Measurements from ENCODE around the gene INO80E.
"Not testable (repeated sequence)": the region's sequence is repeated elsewhere in the genome, so short reads cannot be mapped to it uniquely, and the experiment has no call there.

The INO80E gene, protein sequence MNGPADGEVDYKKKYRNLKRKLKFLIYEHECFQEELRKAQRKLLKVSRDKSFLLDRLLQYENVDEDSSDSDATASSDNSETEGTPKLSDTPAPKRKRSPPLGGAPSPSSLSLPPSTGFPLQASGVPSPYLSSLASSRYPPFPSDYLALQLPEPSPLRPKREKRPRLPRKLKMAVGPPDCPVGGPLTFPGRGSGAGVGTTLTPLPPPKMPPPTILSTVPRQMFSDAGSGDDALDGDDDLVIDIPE

DNA sequence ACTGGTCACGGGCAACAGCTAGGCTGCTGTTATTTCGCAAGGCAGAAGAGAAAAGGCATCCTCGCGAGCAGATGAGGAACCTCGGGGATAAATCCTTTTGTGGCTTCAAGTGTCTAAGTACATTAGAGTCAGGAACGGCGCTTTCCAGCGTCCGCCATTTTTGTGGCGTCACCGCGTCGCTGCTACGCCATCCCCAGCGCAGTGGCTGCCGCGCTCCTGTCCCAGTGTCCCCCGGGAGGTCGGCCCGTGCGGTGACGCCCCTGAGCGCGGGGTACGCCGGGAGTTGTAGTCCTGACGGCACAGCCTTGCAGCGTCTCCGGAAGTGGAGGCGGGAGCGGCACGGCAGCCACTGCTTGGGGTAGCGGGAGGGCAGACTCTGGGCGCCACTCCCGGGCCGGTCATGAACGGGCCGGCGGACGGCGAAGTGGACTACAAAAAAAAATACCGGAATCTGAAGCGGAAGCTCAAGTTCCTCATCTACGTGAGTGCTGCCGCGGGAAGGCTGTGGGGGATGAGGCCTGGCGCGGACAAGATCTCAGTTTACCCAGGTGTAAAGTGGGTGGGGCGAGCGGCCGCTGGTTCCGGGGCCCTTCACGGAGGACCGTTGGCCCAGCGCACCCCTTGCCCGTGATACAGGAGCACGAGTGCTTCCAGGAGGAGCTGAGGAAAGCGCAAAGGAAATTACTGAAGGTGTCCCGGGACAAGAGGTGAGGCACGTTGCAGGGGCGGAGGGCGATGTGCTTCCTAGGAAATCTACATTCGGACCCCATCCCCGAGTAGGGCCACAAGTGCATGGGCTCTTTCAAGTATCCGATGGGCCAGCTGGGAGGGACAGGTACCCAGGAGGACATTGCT, at the start of gene INO80E:
Gene INO80E, plus strand, starts transcription at position 331 of the 855 bp plus-strand sequence. Its CDS starts 70 bp downstream, at position 401.
- peak; percentile 99 for DNase-seq

DNA sequence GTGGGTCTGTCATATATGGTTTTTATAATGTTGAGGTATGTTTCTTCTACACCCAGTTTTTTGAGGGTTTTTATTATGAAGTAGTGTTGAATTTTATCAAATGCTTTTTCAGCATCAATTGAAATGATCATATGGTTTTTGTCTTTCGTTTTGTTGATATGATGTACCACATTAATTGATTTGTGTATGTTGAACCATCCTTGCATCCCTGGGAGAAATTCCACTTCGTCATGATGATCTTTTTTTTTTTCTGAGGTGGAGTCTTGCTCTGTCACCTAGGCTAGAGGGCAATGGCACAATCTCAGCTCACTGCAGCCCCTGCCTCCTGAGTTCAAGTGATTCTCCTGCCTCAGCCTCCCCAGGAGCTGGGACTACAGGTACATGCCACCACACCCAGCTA, 48.1 kb upstream of the INO80E start:
- DNase-seq, result no peak

GRCh38 chr16:29950806-29951461, 45.1 kb upstream of the INO80E start:
- DNase-seq, result no peak

- no peak for DNase-seq
These were observed 44.2 kb upstream of the INO80E start for GRCh38 chr16:29951625-29952365.

DNA sequence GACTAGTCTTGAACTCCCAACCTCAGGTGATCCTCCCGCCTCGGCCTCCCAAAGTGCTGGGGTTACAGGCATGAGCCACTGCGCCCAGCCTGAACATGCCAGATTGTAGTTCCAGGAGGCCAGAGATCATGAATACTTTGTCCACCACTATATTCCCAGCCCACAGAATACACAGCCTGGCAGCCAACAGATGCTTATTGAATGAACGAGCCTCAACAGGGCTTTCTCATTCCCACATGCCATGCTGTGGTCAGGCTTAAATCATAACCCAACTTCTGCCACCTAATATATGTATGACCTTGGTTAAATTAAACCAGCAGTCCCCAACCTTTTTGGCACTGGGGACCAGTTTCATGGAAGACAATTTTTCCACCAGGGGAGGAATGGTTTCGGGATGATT, 37.3 kb upstream of the INO80E start:
- DNase-seq, result no peak

- DNase-seq, result peak; percentile 11
These were observed 36.7 kb upstream of the INO80E start for GRCh38 chr16:29959293-29959692.

DNA sequence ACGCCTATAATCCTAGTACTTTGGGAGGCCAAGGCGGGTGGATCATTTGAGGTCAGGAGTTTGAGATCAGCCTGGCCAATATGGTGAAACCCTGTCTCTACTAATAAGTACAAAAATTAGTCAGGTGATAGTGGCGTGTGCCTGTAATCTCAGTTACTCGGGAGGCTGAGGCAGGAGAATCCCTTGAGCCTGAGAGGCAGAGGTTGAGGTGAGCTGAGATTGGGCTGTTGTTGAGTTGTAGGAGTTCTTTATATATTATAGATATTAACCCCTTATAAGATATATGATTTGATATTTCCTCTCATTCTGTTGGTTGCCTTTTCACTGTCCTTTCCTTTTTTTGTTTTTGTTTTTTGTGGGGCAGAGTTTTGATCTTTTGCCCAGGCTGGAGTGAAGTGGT, 36.2 kb upstream of the INO80E start:
- not testable (repeated sequence) for DNase-seq

GRCh38 chr16:29961127-29961478, 34.9 kb upstream of the INO80E start:
- DNase-seq, result no peak

DNA sequence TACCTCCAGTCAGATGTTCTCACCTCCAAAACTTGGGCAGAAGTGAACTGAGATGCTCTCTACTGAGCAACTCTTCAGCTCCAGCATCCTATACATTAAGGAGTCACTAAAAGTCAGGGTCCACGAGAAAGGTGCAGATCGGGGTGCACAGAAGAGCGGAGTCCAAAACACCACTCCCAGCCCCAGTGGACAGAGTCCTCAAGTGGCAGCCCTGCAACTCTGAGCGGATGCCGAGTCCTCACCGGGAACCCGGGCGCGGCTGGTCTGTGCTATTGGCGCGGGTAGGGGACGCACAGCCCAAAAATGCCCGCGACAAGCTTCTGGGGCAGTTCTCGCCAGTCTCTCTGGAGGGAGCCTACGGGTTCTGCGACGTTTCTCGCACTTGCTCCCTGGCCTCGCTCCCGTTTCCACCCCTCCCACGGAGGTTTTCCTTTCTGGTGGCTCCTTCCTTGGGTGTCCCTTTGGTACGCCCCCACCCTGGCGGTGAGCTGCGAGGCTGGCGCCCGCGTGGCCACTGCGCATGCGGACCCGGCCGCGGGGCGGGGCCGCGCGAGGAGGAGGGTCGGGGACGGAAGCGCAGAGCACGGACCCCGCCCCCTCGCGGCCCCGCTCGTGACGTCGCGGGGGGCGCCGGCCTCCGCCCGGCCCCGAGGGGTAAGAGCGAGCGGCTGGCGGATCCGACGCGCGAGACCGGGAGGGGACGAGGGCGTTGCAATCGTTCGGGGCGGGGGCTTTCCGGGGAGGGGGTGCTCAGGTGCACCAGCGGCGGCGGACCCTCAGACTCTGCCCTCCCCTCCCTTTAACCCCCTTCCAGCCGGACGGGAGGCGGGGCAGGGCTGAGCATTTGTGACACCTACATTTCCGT, 34.3 kb upstream of the INO80E start, which contains the start of gene TMEM219:
Gene TMEM219, plus strand, starts transcription at position 601 of the 865 bp plus-strand sequence. CDS start 1,065 bp downstream, outside the sequence.
- DNase-seq, result peak; percentile 96

GRCh38 chr16:29962344-29962994, 33.6 kb upstream of the INO80E start:
- no peak for DNase-seq

DNA sequence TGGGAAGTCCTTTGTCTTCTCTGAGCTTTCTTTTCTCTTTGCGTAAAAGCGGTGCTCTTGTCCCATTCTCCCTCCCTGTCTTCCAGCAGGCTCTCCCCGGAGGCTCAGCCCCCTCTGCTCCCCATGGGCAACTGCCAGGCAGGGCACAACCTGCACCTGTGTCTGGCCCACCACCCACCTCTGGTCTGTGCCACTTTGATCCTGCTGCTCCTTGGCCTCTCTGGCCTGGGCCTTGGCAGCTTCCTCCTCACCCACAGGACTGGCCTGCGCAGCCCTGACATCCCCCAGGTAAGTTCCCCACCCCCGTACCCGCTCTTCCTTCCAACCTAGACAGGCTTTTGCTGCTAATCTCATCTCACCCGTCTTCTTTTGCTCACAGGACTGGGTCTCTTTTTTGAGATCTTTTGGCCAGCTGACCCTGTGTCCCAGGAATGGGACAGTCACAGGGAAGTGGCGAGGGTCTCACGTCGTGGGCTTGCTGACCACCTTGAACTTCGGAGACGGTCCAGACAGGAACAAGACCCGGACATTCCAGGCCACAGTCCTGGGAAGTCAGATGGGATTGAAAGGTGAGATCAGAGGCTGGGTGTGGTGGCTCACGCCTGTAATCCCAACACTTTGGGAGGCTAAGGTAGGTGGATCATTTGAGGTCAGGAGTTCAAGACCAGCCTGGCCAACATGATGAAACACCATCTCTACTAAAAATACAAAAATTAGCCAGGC, 32.9 kb upstream of the INO80E start:
- DNase-seq, result no peak

GRCh38 chr16:29968205-29968604, 27.8 kb upstream of the INO80E start:
- DNase-seq, result no peak

GRCh38 chr16:29971304-29971703, 24.7 kb upstream of the INO80E start:
- DNase-seq, result no peak

DNA sequence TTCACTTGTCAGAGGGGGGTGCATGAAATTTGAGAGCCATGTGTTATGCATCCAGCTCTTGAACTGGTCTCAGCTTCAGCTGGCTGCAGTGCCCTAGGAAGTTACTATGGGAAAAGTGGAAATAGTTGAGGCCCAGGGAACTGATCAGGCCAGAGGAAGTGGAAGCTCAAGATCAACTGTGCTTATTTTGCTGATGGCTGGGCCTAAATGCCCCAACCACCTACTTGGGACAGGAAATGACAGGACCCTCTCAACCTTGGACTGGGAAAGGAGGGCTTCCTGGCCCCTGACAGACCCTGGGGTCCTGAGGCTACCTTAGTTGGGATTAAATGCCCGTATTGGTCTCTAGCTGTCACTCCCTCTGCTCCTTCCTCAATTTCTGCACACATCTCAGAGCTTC, 23.5 kb upstream of the INO80E start:
- no peak for DNase-seq

GRCh38 chr16:29972992-29973383, 23.1 kb upstream of the INO80E start:
- no peak for DNase-seq

DNA sequence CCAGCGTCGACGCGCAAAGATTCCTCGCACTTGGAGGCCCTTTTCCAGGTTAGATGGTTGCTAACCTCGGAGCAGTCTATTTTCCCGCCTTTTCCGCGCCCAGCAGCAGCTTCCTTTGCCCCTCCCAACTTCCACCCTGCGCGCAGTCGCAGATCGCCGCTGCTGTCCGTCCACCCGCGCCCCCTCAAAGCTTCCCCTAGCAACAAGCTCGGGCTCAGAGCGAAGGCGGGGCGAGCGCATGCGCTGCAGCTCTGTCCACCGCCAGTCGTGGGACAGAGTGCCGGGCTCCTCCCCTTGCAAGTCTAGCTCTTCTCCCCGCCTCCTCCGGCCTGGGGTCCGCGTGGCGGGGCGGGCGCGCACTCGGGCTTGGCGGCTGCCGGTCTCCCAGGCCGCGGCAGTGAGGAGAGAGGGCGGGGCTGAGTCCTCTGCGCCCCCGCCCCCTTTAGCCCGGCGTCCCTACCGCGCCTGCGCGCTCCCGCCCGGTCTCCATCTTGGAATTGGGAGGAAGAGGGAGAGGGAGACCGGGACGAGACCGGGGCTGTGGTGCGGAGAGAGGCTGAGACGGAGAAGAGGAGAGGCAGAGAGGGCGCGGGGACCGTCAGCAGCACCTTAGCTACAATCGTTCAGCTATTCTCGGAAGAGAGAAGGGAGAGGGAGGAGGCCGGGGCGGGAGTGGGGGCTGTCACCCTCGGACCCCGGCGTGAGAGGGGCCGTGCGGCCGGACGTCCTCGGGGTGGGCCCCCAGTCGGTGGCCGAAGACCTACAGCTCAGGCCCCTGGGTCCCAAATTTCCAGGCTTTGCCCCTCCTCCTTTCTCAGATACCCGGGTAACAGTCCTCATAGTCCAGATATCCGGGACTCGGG, 22.4 kb upstream of the INO80E start, which contains the start of gene TAOK2:
Gene TAOK2, plus strand, starts transcription at position 485 of the 863 bp plus-strand sequence. CDS start 3,905 bp downstream, outside the sequence.
- peak; percentile 98 for DNase-seq

DNA sequence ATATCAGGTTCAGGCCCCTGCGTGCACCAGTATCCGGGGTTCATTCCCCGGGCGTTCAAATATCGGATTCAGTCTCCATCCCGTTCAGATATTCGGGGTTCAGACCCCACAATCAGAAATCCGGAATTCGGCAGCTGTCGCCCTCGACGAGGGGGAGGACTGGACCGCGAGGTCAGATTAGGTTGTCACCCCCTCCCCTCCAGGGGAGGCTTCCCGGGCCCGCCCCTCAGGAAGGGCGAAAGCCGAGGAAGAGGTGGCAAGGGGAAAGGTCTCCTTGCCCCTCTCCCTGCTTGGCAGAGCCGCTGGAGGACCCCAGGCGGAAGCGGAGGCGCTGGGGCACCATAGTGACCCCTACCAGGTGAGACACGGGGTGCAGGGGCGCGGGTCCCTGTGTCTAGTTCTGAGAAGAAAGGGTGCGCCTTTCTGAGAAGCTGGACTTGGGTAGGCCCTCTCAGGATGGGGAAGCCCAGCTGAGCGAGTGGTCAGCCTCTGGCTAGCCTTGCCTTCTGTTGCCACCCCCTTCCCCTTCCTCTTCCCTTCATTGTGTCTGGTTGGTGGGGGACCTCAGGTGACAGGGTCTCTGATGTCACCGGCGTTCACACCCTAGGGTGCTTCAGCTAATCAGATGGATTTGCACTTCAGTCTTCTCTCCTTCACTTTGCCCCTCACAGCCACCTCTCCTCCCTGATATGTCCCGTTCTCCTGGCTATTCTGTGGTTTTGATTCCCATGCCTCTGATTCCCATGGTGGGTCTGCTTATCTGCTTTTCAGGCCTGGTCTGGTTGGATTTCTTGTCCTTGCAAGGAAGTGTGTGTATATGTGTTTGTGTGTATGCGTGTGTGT, 21.5 kb upstream of the INO80E start:
- DNase-seq, result peak; percentile 37

DNA sequence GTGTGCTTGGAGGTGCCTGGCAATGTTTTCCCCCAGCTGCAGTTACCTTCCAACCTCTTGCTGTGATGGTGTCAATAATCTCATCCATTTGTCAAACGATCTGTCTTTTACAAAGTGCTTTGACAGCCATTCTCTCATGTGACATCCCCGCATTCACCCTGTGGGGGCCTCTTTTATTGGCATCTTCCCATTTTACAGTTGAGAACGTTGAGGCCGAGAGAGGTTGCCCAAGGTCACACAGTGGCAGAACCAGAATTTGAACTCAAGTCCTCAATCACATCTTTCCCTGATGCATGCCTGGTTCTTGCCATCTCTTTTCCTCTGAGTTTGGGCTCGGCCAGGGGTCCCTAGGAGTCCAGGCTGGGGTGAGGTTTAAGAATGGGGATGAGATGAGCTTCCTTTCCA, 20.9 kb upstream of the INO80E start:
- DNase-seq, result no peak

Measured in CD4-positive, alpha-beta T cell treated with Interleukin-21 for 1 hour (primary cell).